HEK293 (cell line): ENCODE results near the gene RINL.

Experiments used
- CTCF ChIA-PET: fragments of 350-600 bp; formaldehyde crosslinking; extraction: SDS; loops from one replicate; lab custom pipeline; 2021; ENCODE audit warnings: antibody characterized with exemption; lab: Yijun Ruan, JAX
- POLR2A ChIA-PET: fragments of 300-600 bp; formaldehyde crosslinking; extraction: SDS; loops from one replicate; lab custom pipeline; 2020; ENCODE audit warnings: antibody characterized with exemption, inconsistent platforms; lab: Yijun Ruan, JAX
- H3K27ac ChIP-seq: fragments of 200-500 bp; sonication (Bioruptor generic); 2 replicates; pipeline ENCODE4 v1.5.1; 2014; ENCODE audit warnings: low read depth, low read length, control low read depth, inconsistent platforms; ENCODE audit errors: extremely low read depth
- H3K36me3 ChIP-seq, 2 experiments: fragments of 200-500 bp in 1 of 2; sonication (Bioruptor generic) in 1 of 2; 1 replicate in 1 of 2; 2 replicates in 1 of 2; pipeline ENCODE4 v1.5.1; 2014 to 2017; ENCODE audit warnings: inconsistent platforms in 2 of 2, low read length in 2 of 2; ENCODE audit not compliant: control insufficient read depth in 2 of 2, insufficient read depth in 1 of 2
- H3K4me1 ChIP-seq: fragments of 200-500 bp; sonication (Bioruptor generic); 2 replicates; pipeline ENCODE4 v1.5.1; 2014; ENCODE audit warnings: mild to moderate bottlenecking, low read length, inconsistent platforms; ENCODE audit not compliant: control insufficient read depth, insufficient read depth
- H3K4me3 ChIP-seq: 2 replicates; pipeline ENCODE4 v1.5.1; 2011; ENCODE audit warnings: low read depth, mild to moderate bottlenecking, control low read depth, low read length, moderate library complexity
- H3K9me3 ChIP-seq: fragments of 200-500 bp; sonication (Bioruptor generic); 2 replicates; pipeline ENCODE4 v1.5.1; 2014; ENCODE audit warnings: low read depth, low read length, inconsistent platforms; ENCODE audit not compliant: control insufficient read depth, insufficient read depth
- KLF1 ChIP-seq: fragments of 450-650 bp; formaldehyde crosslinking; IDR thresholded peaks from 2 replicates; pipeline ENCODE4 v1.5.1; 2016; ENCODE audit warnings: missing biosample characterization, missing genetic modification characterization
- MZF1 ChIP-seq: fragments of 450-650 bp; formaldehyde crosslinking; IDR thresholded peaks from 2 replicates; pipeline ENCODE4 v1.5.1; 2017; ENCODE audit warnings: missing biosample characterization, missing genetic modification characterization, borderline replicate concordance
- REPIN1 ChIP-seq: fragments of 450-650 bp; formaldehyde crosslinking; IDR thresholded peaks from 2 replicates; pipeline ENCODE4 v1.5.1; 2017; ENCODE audit warnings: missing biosample characterization, missing genetic modification characterization, low read depth
- TSHZ1 ChIP-seq: fragments of 450-650 bp; formaldehyde crosslinking; IDR thresholded peaks from 2 replicates; pipeline ENCODE4 v1.5.1; 2016; ENCODE audit warnings: missing biosample characterization, missing genetic modification characterization, borderline replicate concordance
- ZBTB20 ChIP-seq: fragments of 450-650 bp; formaldehyde crosslinking; IDR thresholded peaks from 2 replicates; pipeline ENCODE4 v1.5.1; 2016; ENCODE audit warnings: missing biosample characterization, missing genetic modification characterization
- ZNF112 ChIP-seq: fragments of 450-650 bp; formaldehyde crosslinking; IDR thresholded peaks from 2 replicates; pipeline ENCODE4 v1.5.0; 2017; ENCODE audit warnings: missing biosample characterization, missing genetic modification characterization
- ZNF146 ChIP-seq: fragments of 450-650 bp; formaldehyde crosslinking; IDR thresholded peaks from 2 replicates; pipeline ENCODE4 v1.5.1; 2016; ENCODE audit warnings: missing biosample characterization, missing genetic modification characterization
- ZNF16 ChIP-seq: fragments of 450-650 bp; formaldehyde crosslinking; IDR thresholded peaks from 2 replicates; pipeline ENCODE4 v1.5.1; 2016; ENCODE audit warnings: low read depth, missing biosample characterization, missing genetic modification characterization
- ZNF521 ChIP-seq: fragments of 450-650 bp; formaldehyde crosslinking; IDR thresholded peaks from 2 replicates; pipeline ENCODE4 v1.5.1; 2017; ENCODE audit warnings: missing biosample characterization, mild to moderate bottlenecking, missing genetic modification characterization
- ZNF600 ChIP-seq: fragments of 450-650 bp; formaldehyde crosslinking; IDR thresholded peaks from 2 replicates; pipeline ENCODE4 v1.5.1; 2016; ENCODE audit warnings: missing biosample characterization, missing genetic modification characterization
- ZNF645 ChIP-seq: fragments of 450-650 bp; formaldehyde crosslinking; IDR thresholded peaks from 2 replicates; pipeline ENCODE4; 2016; ENCODE audit warnings: missing biosample characterization, missing genetic modification characterization
- ZNF777 ChIP-seq: fragments of 450-650 bp; formaldehyde crosslinking; IDR thresholded peaks from 2 replicates; pipeline ENCODE4 v1.5.1; 2017; ENCODE audit warnings: missing biosample characterization, missing genetic modification characterization, borderline replicate concordance
- ZNF792 ChIP-seq: fragments of 450-650 bp; formaldehyde crosslinking; IDR thresholded peaks from 2 replicates; pipeline ENCODE4 v1.5.1; 2016; ENCODE audit warnings: missing biosample characterization, missing genetic modification characterization
- ZSCAN16 ChIP-seq: fragments of 450-650 bp; formaldehyde crosslinking; IDR thresholded peaks from 2 replicates; pipeline ENCODE4 v1.5.1; 2016; ENCODE audit warnings: missing biosample characterization, missing genetic modification characterization
- TF ChIP-seq, protein P1 (sequence below): fragments of 450-650 bp; formaldehyde crosslinking; IDR thresholded peaks from 2 replicates; pipeline ENCODE4 v1.5.1; 2016; ENCODE audit warnings: missing biosample characterization, missing genetic modification characterization
- TF ChIP-seq, protein P2 (sequence below): fragments of 450-650 bp; formaldehyde crosslinking; IDR thresholded peaks from 2 replicates; pipeline ENCODE4 v1.5.0; 2017; ENCODE audit warnings: missing biosample characterization, missing genetic modification characterization, borderline replicate concordance
- TF ChIP-seq, protein P3 (sequence below): fragments of 450-650 bp; formaldehyde crosslinking; IDR thresholded peaks from 2 replicates; pipeline ENCODE4 v1.5.1; 2016; ENCODE audit warnings: missing biosample characterization, missing genetic modification characterization
- TF ChIP-seq, protein P4 (sequence below): fragments of 450-650 bp; formaldehyde crosslinking; IDR thresholded peaks from 2 replicates; pipeline ENCODE4 v1.5.1; 2016; ENCODE audit warnings: missing biosample characterization, missing genetic modification characterization

RINL gene

DNA sequence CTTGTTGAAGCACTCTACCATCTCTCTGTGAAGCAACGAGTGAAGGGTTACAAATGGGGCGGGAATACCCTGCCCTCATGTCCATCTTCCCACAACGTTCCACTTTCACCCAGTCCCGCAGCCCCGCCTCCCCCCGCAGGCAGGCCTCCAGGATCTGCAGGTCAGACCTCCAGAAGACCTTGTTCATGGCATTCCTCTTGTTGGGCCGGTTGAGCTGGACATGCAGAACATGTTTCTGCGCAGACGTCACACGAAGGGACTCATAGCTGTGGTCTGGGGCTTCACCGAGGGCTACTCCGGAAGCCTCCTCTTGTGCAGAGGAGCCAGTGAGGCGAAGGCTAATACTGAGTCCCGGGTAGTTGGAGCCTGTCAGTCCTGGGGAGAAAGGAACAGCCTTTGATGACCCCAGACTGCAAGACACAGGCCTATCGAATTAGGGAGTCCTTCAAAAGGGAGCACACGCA lies 46.9 kb downstream of the RINL start:
- Histone ChIP-seq H3K36me3 (peaks cover 34 to 51% of the 10 kb centered on the region in 2 experiments), H3K27ac (peak overlapping the region; percentile 82; the same call in 1 of the 2 replicates)
- TF ChIP-seq, protein P1, sequence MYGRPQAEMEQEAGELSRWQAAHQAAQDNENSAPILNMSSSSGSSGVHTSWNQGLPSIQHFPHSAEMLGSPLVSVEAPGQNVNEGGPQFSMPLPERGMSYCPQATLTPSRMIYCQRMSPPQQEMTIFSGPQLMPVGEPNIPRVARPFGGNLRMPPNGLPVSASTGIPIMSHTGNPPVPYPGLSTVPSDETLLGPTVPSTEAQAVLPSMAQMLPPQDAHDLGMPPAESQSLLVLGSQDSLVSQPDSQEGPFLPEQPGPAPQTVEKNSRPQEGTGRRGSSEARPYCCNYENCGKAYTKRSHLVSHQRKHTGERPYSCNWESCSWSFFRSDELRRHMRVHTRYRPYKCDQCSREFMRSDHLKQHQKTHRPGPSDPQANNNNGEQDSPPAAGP (tag by site-specific recombination), result 0 out of 2 replicates have a peak, but pooled peaks have one; percentile 43
- TF ChIP-seq ZNF645 (tag by site-specific recombination), result peak; percentile 79; the same call in 1 of the 2 replicates
- TF ChIP-seq, protein P2, sequence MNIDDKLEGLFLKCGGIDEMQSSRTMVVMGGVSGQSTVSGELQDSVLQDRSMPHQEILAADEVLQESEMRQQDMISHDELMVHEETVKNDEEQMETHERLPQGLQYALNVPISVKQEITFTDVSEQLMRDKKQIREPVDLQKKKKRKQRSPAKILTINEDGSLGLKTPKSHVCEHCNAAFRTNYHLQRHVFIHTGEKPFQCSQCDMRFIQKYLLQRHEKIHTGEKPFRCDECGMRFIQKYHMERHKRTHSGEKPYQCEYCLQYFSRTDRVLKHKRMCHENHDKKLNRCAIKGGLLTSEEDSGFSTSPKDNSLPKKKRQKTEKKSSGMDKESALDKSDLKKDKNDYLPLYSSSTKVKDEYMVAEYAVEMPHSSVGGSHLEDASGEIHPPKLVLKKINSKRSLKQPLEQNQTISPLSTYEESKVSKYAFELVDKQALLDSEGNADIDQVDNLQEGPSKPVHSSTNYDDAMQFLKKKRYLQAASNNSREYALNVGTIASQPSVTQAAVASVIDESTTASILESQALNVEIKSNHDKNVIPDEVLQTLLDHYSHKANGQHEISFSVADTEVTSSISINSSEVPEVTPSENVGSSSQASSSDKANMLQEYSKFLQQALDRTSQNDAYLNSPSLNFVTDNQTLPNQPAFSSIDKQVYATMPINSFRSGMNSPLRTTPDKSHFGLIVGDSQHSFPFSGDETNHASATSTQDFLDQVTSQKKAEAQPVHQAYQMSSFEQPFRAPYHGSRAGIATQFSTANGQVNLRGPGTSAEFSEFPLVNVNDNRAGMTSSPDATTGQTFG, result peak; percentile 67; the same call in 1 of the 2 replicates
- TF ChIP-seq, protein P3, sequence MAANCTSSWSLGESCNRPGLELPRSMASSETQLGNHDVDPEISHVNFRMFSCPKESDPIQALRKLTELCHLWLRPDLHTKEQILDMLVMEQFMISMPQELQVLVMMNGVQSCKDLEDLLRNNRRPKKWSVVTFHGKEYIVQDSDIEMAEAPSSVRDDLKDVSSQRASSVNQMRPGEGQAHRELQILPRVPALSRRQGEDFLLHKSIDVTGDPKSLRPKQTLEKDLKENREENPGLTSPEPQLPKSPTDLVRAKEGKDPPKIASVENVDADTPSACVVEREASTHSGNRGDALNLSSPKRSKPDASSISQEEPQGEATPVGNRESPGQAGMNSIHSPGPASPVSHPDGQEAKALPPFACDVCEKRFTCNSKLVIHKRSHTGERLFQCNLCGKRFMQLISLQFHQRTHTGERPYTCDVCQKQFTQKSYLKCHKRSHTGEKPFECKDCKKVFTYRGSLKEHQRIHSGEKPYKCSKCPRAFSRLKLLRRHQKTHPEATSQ, result 0 out of 2 replicates have a peak, but pooled peaks have one; percentile 75
- TF ChIP-seq KLF1 (tag by site-specific recombination), result peak; percentile 12; the same call in 1 of the 2 replicates
- TF ChIP-seq, protein P4, sequence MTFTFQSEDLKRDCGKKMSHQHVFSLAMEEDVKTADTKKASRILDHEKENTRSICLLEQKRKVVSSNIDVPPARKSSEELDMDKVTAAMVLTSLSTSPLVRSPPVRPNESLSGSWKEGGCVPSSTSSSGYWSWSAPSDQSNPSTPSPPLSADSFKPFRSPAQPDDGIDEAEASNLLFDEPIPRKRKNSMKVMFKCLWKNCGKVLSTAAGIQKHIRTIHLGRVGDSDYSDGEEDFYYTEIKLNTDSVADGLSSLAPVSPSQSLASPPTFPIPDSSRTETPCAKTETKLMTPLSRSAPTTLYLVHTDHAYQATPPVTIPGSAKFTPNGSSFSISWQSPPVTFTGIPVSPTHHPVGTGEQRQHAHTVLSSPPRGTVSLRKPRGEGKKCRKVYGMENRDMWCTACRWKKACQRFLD (tag by site-specific recombination), result no peak
- TF ChIP-seq MZF1, result no peak; the same call in 1 of the 2 replicates
- TF ChIP-seq ZBTB20, result peak; percentile 100
- peak; percentile 5; the same call in 1 of the 2 replicates for TF ChIP-seq ZNF16 (tag by site-specific recombination)
- no peak for TF ChIP-seq ZNF521 (tag by site-specific recombination)
- 0 out of 2 replicates have a peak, but pooled peaks have one; percentile 75 for TF ChIP-seq ZNF792
- peak; percentile 12; the same call in 1 of the 2 replicates for TF ChIP-seq ZSCAN16
- peak; percentile 4; the same call in 1 of the 2 replicates for TF ChIP-seq TSHZ1 (tag by site-specific recombination)
- peak; percentile 75 for TF ChIP-seq ZNF600 (tag by site-specific recombination)
- TF ChIP-seq ZNF777, result 0 out of 2 replicates have a peak, but pooled peaks have one; percentile 88
- TF ChIP-seq ZNF112 (tag by site-specific recombination), result no peak
- TF ChIP-seq ZNF146 (tag by site-specific recombination), result 0 out of 2 replicates have a peak, but pooled peaks have one; percentile 6
- peak; percentile 66; the same call in 1 of the 2 replicates for TF ChIP-seq REPIN1
- TF ChIP-seq, all 188 proteins: peak for 14
- ChIA-PET CTCF (interaction anchor here (0.6 to 2.1 kb wide), 8 partner anchors 17 to 672 kb away, joined by 3 to 7 read pairs (median 4); partner anchors contain the start of genes MRPS12 and SARS2), POLR2A (interaction anchor here (0.6 to 7.4 kb wide), 17 partner anchors 9 to 1177 kb away, joined by 3 to 159 read pairs (median 5); partner anchors contain the start of genes ACTN4, HNRNPL, MRPS12 and NFKBIB)
- Histone ChIP-seq H3K9me3 (no peaks in the 10 kb centered on the region), H3K4me3 (peak overlapping the region; percentile 59), H3K4me1 (peaks cover 19% of the 10 kb centered on the region)
